ENCODE measurements around the gene SMYD3.

The SMYD3 gene

GRCh38 chr1:246281195-246281594 lies 225.9 kb downstream of the SMYD3 start:
- Histone ChIP-seq H3K4me3 (ENCODE audit: low read length) (no peak overlapping the region), H3K79me2 (ENCODE audit: control insufficient read depth, low read length) (no peaks in the 10 kb centered on the region), H3K9me2 (replicated peaks; ENCODE audit: control insufficient read depth, low read length) (no peaks in the 10 kb centered on the region), H3K4me1 (ENCODE audit: control insufficient read depth, low read length) (no peaks in the 10 kb centered on the region; the same call in 1 of the 2 replicates), H3K27me3 (ENCODE audit: control insufficient read depth, low read length) (no peaks in the 10 kb centered on the region), H3K9me3 (ENCODE audit: control insufficient read depth, insufficient read depth, low read length) (no peaks in the 10 kb centered on the region), H3K4me2 (ENCODE audit: low read length) (no peak overlapping the region), H3K27ac (ENCODE audit: low read depth, low read length) (no peak overlapping the region), H3F3A (ENCODE audit: control insufficient read depth, insufficient read depth) (no peaks in the 10 kb centered on the region), H3K36me3 (ENCODE audit: control insufficient read depth, low read length) (no peaks in the 10 kb centered on the region), H4K20me1 (ENCODE audit: control insufficient read depth, insufficient read depth, low read depth, low read length) (peaks cover 4% of the 10 kb centered on the region; the same call in 1 of the 2 replicates)
- TF ChIP-seq EZH2phosphoT487 (IDR thresholded peaks at IDR 0.05; ENCODE audit: borderline replicate concordance, low read length) = no peak

- no peak overlapping the region for H3K27ac ChIP-seq (ENCODE audit: low read depth, low read length)
- H3K27me3 ChIP-seq (ENCODE audit: control insufficient read depth, low read length) = no peaks in the 10 kb centered on the region
- no peaks in the 10 kb centered on the region for H3K36me3 ChIP-seq (ENCODE audit: control insufficient read depth, low read length)
- no peaks in the 10 kb centered on the region for H3F3A ChIP-seq (ENCODE audit: control insufficient read depth, insufficient read depth)
- H3K4me1 ChIP-seq (ENCODE audit: control insufficient read depth, low read length) = no peaks in the 10 kb centered on the region; the same call in 1 of the 2 replicates
- no peaks in the 10 kb centered on the region for H3K79me2 ChIP-seq (ENCODE audit: control insufficient read depth, low read length)
- H4K20me1 ChIP-seq (ENCODE audit: control insufficient read depth, insufficient read depth, low read depth, low read length) = peaks cover 4% of the 10 kb centered on the region; the same call in 1 of the 2 replicates
- TF ChIP-seq EZH2phosphoT487 (IDR thresholded peaks at IDR 0.05; ENCODE audit: borderline replicate concordance, low read length) = no peak
- TF ChIP-seq CTCF (IDR thresholded peaks at IDR 0.05; ENCODE audit: low read depth, low read length, poor library complexity, severe bottlenecking) = no peak
- no peak overlapping the region for H3K4me2 ChIP-seq (ENCODE audit: low read length)
- no peaks in the 10 kb centered on the region for H3K9me2 ChIP-seq (replicated peaks; ENCODE audit: control insufficient read depth, low read length)
- H3K4me3 ChIP-seq (ENCODE audit: low read length) = no peak overlapping the region
- H3K9me3 ChIP-seq (ENCODE audit: control insufficient read depth, insufficient read depth, low read length) = no peaks in the 10 kb centered on the region
Measured at GRCh38 chr1:246280551-246280950, 226.5 kb downstream of the SMYD3 start.

GRCh38 chr1:246279402-246279801 lies 227.7 kb downstream of the SMYD3 start:
- Histone ChIP-seq H3K4me3 (ENCODE audit: low read length) (no peak overlapping the region), H3K9me2 (replicated peaks; ENCODE audit: control insufficient read depth, low read length) (no peaks in the 10 kb centered on the region), H3K27me3 (ENCODE audit: control insufficient read depth, low read length) (no peaks in the 10 kb centered on the region), H3K79me2 (ENCODE audit: control insufficient read depth, low read length) (no peaks in the 10 kb centered on the region), H3K4me1 (ENCODE audit: control insufficient read depth, low read length) (no peaks in the 10 kb centered on the region; the same call in 1 of the 2 replicates), H3K27ac (ENCODE audit: low read depth, low read length) (no peak overlapping the region), H4K20me1 (ENCODE audit: control insufficient read depth, insufficient read depth, low read depth, low read length) (peaks cover 4% of the 10 kb centered on the region; the same call in 1 of the 2 replicates), H3F3A (ENCODE audit: control insufficient read depth, insufficient read depth) (no peaks in the 10 kb centered on the region), H3K9me3 (ENCODE audit: control insufficient read depth, insufficient read depth, low read length) (no peaks in the 10 kb centered on the region), H3K4me2 (ENCODE audit: low read length) (no peak overlapping the region), H3K36me3 (ENCODE audit: control insufficient read depth, low read length) (no peaks in the 10 kb centered on the region)
- TF ChIP-seq CTCF (IDR thresholded peaks at IDR 0.05; ENCODE audit: low read depth, low read length, poor library complexity, severe bottlenecking) (no peak), EZH2phosphoT487 (IDR thresholded peaks at IDR 0.05; ENCODE audit: borderline replicate concordance, low read length) (no peak)

- Histone ChIP-seq H3K27ac (ENCODE audit: low read depth, low read length) (no peak overlapping the region), H3K9me3 (ENCODE audit: control insufficient read depth, insufficient read depth, low read length) (no peaks in the 10 kb centered on the region), H3K27me3 (ENCODE audit: control insufficient read depth, low read length) (no peaks in the 10 kb centered on the region), H3K9me2 (replicated peaks; ENCODE audit: control insufficient read depth, low read length) (no peaks in the 10 kb centered on the region), H3K4me1 (ENCODE audit: control insufficient read depth, low read length) (no peaks in the 10 kb centered on the region), H3K36me3 (ENCODE audit: control insufficient read depth, low read length) (no peaks in the 10 kb centered on the region), H3F3A (ENCODE audit: control insufficient read depth, insufficient read depth) (no peaks in the 10 kb centered on the region), H3K79me2 (ENCODE audit: control insufficient read depth, low read length) (no peaks in the 10 kb centered on the region), H4K20me1 (ENCODE audit: control insufficient read depth, insufficient read depth, low read depth, low read length) (peaks cover 4% of the 10 kb centered on the region; the same call in 1 of the 2 replicates), H3K4me3 (ENCODE audit: low read length) (no peak overlapping the region), H3K4me2 (ENCODE audit: low read length) (no peak overlapping the region)
- TF ChIP-seq EZH2phosphoT487 (IDR thresholded peaks at IDR 0.05; ENCODE audit: borderline replicate concordance, low read length) (no peak), CTCF (IDR thresholded peaks at IDR 0.05; ENCODE audit: low read depth, low read length, poor library complexity, severe bottlenecking) (no peak)
Measured at GRCh38 chr1:246278371-246278770, 228.7 kb downstream of the SMYD3 start.

Measured in DOHH2 (cell line).